ENCODE measurements around the gene SNAI3.
A peak's percentile ranks its signal among the peaks of the same experiment; 100 is the strongest.

- TF ChIP-seq CTCF (IDR thresholded peaks at IDR 0.05; ENCODE audit: low read depth, low read length, poor library complexity, severe bottlenecking), result peak; percentile 65
- TF ChIP-seq EZH2phosphoT487 (IDR thresholded peaks at IDR 0.05; ENCODE audit: borderline replicate concordance, low read length), result no peak
Measured at GRCh38 chr16:88633684-88634140, 52.6 kb downstream of the SNAI3 start.

Data from DOHH2 (cell line).